ENCODE measurements around the gene CEACAM16. TPM values are rescaled to one million over a fixed set of nuclear protein-coding genes. Genes with fewer than 3 reads are reported as not detected.
A peak's percentile ranks its signal among the peaks of the same experiment; 100 is the strongest.

The CEACAM16 gene
- total RNA-seq, 4 donors from 2014 or later, result not detected

DNA sequence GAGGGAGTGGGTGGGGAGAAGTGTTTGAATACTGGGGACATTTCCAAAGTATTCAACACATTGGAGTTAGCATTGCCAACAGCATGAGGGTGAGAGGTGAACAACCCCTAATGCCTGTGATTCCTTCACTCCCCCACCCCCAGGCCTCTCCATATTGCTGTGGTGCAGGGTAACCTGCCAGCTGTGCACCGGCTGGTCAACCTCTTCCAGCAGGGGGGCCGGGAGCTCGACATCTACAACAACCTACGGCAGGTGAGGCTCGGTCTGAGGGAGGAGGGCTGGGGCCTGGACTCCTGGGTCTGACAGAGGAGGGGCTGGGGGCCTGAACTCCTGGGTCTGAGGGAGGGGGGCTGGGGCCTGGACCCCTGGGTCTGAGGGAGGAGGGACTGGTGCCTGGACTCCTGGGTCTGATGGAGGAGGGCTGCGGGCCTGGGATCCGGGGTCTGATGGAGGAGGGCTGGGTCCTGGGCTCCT is 57.2 kb downstream of the CEACAM16 start:
- DNase-seq (no peak), ATAC-seq (no peak)
- intact Hi-C loops (cut with DNase I; ENCODE audit: low total_unique reads) (no loop called here), in situ Hi-C loops (cut with MboI; ENCODE audit: low sequenced_read_pairs in 4 of 4) (no loop called here)
- H3K4me3 ChIP-seq, result no peak overlapping the region
- H3K4me1 ChIP-seq, result peaks cover 53% of the 10 kb centered on the region in 2 donors
- H3K27me3 ChIP-seq, result no peaks in the 10 kb centered on the region
- H3K9me3 ChIP-seq, result no peaks in the 10 kb centered on the region
- peaks cover 0 to 41% of the 10 kb centered on the region in 2 donors for H3K36me3 ChIP-seq
- TF ChIP-seq, protein P1, sequence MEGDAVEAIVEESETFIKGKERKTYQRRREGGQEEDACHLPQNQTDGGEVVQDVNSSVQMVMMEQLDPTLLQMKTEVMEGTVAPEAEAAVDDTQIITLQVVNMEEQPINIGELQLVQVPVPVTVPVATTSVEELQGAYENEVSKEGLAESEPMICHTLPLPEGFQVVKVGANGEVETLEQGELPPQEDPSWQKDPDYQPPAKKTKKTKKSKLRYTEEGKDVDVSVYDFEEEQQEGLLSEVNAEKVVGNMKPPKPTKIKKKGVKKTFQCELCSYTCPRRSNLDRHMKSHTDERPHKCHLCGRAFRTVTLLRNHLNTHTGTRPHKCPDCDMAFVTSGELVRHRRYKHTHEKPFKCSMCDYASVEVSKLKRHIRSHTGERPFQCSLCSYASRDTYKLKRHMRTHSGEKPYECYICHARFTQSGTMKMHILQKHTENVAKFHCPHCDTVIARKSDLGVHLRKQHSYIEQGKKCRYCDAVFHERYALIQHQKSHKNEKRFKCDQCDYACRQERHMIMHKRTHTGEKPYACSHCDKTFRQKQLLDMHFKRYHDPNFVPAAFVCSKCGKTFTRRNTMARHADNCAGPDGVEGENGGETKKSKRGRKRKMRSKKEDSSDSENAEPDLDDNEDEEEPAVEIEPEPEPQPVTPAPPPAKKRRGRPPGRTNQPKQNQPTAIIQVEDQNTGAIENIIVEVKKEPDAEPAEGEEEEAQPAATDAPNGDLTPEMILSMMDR (IDR thresholded peaks at IDR 0.05 in 4 of 5, conservative IDR thresholded peaks at IDR 0.05 in 1 of 5), result no peak
- TF ChIP-seq POLR2A (IDR thresholded peaks at IDR 0.05), result no peak
- H3K27ac ChIP-seq, result peak overlapping the region; percentile 86 to 96 (median 92)

DNA sequence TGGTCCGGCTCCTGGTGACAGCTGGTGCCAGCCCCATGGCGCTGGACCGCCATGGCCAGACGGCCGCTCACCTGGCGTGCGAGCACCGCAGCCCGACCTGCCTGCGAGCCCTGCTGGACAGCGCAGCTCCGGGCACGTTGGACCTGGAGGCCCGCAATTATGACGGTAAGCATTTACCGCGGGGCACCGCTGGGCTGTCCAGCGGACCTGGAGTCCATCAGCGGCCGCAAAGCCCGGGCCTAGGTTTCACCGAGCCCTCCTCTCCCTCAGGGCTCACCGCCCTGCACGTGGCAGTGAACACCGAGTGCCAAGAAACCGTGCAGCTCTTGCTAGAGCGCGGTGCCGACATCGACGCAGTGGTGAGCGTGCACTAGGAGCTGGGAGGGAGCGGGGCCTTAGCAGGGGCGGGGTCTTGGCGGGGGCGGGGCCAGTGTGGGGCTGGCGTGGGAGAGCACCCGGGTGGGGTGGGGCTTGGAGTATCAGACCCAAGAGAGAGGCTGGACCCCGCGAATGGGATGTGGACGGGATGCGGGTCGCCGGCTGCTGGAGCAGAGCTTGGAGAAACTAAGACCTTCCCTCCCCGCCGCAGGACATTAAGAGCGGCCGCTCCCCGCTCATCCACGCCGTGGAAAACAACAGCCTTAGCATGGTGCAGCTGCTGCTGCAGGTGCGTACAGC is 58.2 kb downstream of the CEACAM16 start:
- H3K9me3 ChIP-seq, result no peaks in the 10 kb centered on the region
- H3K27me3 ChIP-seq, result no peaks in the 10 kb centered on the region
- intact Hi-C loops (cut with DNase I; ENCODE audit: low total_unique reads) (no loop called here), in situ Hi-C loops (cut with MboI; ENCODE audit: low sequenced_read_pairs in 4 of 4) (no loop called here)
- DNase-seq, result peak in 1 of 2 donors; percentile 66
- H3K4me3 ChIP-seq, result peak overlapping the region; percentile 50 to 54 (median 53)
- H3K27ac ChIP-seq, result peak overlapping the region; percentile 86 to 96 (median 92)
- ATAC-seq, result peak; percentile 6 to 34
- peaks cover 0 to 30% of the 10 kb centered on the region in 2 donors for H3K36me3 ChIP-seq
- peaks cover 45 to 52% of the 10 kb centered on the region in 2 donors for H3K4me1 ChIP-seq
- TF ChIP-seq, protein P1 (IDR thresholded peaks at IDR 0.05 in 4 of 5, conservative IDR thresholded peaks at IDR 0.05 in 1 of 5), result no peak

DNA sequence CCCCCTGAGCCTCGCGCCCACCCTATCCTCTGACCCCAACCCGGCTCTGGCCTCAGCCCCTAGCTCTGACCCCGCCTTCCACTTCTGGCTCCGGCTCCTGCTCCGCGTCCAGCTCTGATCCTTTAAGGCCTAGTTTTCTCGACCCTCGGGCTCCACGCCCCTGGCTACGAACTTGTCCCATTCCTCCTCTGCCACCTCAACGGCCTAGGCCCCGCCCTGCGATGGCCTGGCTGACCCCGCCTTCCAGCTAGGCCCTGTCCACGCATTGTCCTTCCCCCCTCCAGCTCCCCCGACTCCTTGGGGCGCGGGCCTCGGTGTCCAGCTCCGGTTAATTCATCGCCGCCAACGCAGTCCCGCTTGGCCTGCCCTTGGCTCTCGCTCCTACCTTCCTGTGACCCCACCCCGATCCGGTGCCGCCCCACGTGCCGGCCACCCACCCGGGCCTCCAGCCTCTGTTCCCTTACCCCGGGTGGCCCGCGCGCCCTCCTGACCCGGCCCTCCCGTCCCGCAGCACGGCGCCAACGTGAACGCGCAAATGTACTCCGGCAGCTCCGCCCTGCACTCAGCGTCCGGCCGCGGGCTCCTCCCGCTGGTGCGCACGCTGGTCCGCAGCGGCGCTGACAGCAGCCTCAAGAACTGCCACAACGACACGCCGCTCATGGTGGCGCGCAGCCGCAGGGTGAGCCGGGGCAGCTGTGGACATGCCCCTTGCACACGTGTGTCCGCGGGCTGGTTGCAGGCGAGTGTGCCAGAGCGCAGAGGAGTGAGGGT is 59.0 kb downstream of the CEACAM16 start:
- Histone ChIP-seq H3K4me1 (peaks cover 37 to 46% of the 10 kb centered on the region in 2 donors), H3K27me3 (no peaks in the 10 kb centered on the region), H3K4me3 (peak overlapping the region; percentile 50 to 54 (median 53)), H3K9me3 (no peaks in the 10 kb centered on the region), H3K27ac (peak overlapping the region; percentile 86 to 96 (median 92)), H3K36me3 (peaks cover 0 to 25% of the 10 kb centered on the region in 2 donors)
- in situ Hi-C loops (cut with MboI; ENCODE audit: low sequenced_read_pairs in 4 of 4) (no loop called here), intact Hi-C loops (cut with DNase I; ENCODE audit: low total_unique reads) (loop anchor here (1.0 kb wide), 1 partner anchor 34 kb away; no protein-coding TSS in a partner anchor)
- DNase-seq, result peak; percentile 54 to 70
- ATAC-seq, result peak; percentile 27 to 33
- TF ChIP-seq POLR2A (IDR thresholded peaks at IDR 0.05), result peak in 1 of 2 donors; percentile 27
- TF ChIP-seq, protein P1 (IDR thresholded peaks at IDR 0.05 in 4 of 5, conservative IDR thresholded peaks at IDR 0.05 in 1 of 5), result peak in 3 of 5 experiments; percentile 26 to 42 (median 29)

DNA sequence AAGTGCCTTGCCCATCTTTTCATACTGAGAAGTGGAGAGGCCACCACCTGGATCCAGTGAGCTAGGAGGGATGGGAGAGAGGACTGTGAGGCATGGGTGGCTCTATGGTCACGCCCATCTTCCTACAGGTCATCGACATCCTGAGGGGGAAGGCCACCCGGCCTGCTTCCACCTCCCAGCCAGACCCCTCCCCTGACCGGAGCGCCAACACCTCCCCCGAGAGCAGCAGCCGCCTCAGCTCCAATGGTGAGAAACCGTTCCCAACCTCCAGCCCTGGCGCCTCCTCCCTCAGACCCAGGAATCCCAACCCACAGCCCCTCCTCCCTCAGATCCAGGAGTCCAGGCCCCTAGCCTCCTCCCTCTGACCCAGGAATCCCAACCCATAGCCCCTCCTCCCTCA is 59.6 kb downstream of the CEACAM16 start:
- Histone ChIP-seq H3K36me3 (peaks cover 0 to 25% of the 10 kb centered on the region in 2 donors), H3K27me3 (no peaks in the 10 kb centered on the region), H3K4me1 (peaks cover 34 to 39% of the 10 kb centered on the region in 2 donors), H3K4me3 (peak overlapping the region; percentile 50 to 54 (median 53)), H3K27ac (peak overlapping the region; percentile 86 to 96 (median 92)), H3K9me3 (no peaks in the 10 kb centered on the region)
- DNase-seq (no peak), ATAC-seq (no peak)
- in situ Hi-C loops (cut with MboI; ENCODE audit: low sequenced_read_pairs in 4 of 4) (no loop called here), intact Hi-C loops (cut with DNase I; ENCODE audit: low total_unique reads) (loop anchor here (1.0 kb wide), 1 partner anchor 34 kb away; no protein-coding TSS in a partner anchor)
- no peak for TF ChIP-seq POLR2A (IDR thresholded peaks at IDR 0.05)
- TF ChIP-seq, protein P1 (IDR thresholded peaks at IDR 0.05 in 4 of 5, conservative IDR thresholded peaks at IDR 0.05 in 1 of 5), result no peak
